HG02852 (cell line): ENCODE data around the gene PTTG2.

ENCODE experiments used
- ATAC-seq: cut with Tn5 transposase; IDR thresholded peaks from one replicate; pipeline ENCODE4 v1.9.1; 2021; ENCODE audit warnings: mild to moderate bottlenecking, moderate library complexity; ENCODE audit not compliant: unreplicated experiment

PTTG2 gene

DNA sequence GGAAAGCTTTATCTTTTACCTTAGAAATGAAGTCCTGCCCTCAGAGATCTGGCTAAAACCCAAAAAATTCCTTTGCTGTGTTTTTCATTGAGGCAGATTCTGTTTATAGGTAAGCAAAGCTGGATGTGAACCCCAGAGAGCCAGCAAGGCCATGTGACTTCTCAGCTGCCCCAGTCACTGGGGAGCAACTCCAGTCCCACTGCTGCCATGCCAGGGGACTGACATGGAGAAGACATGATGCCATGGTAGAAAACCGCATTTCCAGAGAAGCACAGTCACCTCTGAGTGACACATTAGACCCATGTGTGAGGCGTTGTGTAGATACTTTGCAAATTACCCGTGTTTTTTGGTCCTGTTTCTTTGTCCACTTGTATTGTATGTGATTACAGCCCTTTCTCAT is 45.4 kb downstream of the PTTG2 start:
- no peak for ATAC-seq

- no peak for ATAC-seq
Measured at GRCh38 chr4:38007645-38008044, 47.4 kb downstream of the PTTG2 start.

DNA sequence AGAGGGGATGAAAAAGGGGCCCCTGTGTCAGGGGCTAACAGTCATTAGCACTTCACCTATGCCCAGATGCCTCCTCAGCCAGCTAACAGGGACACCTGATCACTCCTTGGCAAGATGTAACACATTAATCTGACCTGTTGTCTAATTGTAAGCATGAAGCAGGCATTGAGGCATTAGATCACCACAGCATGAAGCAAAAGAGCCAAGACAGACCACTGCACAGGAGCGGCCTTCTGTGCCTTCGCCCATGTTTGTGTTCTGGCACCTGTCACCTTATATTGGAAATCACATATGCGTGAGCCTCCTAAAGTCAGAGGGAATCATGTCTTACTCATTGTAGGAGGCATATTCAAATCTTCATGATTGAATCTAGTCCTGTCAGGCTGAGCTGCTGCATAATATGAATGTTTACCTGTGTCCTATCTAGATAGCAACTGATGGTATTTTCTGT is 48.4 kb downstream of the PTTG2 start:
- ATAC-seq = no peak

DNA sequence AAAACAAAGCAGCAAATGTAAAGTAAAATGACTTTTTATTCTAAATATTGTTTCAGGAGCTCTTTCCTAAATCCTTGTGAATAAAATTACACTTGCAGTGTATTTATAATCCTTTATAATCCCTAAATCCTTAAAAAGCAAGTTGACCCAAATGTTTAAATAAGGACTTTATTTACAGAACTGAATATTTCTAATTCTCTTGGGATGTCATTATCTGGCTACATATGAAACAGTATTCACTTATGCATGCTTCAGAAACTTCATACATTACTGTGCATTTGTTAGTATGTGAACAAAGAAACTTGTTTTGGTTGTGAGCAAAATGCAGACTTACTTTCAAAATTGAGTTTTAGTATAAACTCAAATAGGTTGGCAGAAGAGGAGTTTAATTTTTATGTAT is 49.2 kb downstream of the PTTG2 start:
- no peak for ATAC-seq

- ATAC-seq = no peak
Measured at GRCh38 chr4:38009949-38010348, 49.8 kb downstream of the PTTG2 start.
